ENCODE measurements around the gene CCN2.

Gene CCN2

GRCh38 chr6:131963063-131963462 is 11.9 kb upstream of the CCN2 start:
- ChIA-PET CTCF (no interaction called here), POLR2A (no interaction called here)
- Histone ChIP-seq H3K4me3 (ENCODE audit: control insufficient read depth in 1 of 7, extremely low read depth in 1 of 7, insufficient read depth in 4 of 7, low read depth in 2 of 7, low read length in 6 of 7) (no peak overlapping the region), H3K27ac (ENCODE audit: insufficient read depth in 1 of 2, low read depth in 1 of 2, low read length in 2 of 2, poor library complexity in 1 of 2, severe bottlenecking in 2 of 2) (no peak overlapping the region), H3K36me3 (ENCODE audit: control insufficient read depth in 4 of 4, insufficient read depth in 4 of 4, low read length in 3 of 4) (no peaks in the 10 kb centered on the region), H3K27me3 (replicated peaks in 2 of 5; ENCODE audit: control insufficient read depth in 4 of 5, insufficient read depth in 5 of 5, low read length in 4 of 5) (peaks cover 0 to 33% (median 4%) of the 10 kb centered on the region in 5 experiments), H3K9me3 (ENCODE audit: control extremely low read depth in 1 of 5, control insufficient read depth in 4 of 5, insufficient read depth in 2 of 5, low read depth in 1 of 5, low read length in 4 of 5) (no peaks in the 10 kb centered on the region), H3K4me1 (ENCODE audit: control extremely low read depth in 1 of 4, control insufficient read depth in 4 of 4, insufficient read depth in 4 of 4, low read length in 3 of 4) (no peaks in the 10 kb centered on the region)
- no peak for DNase-seq

DNA sequence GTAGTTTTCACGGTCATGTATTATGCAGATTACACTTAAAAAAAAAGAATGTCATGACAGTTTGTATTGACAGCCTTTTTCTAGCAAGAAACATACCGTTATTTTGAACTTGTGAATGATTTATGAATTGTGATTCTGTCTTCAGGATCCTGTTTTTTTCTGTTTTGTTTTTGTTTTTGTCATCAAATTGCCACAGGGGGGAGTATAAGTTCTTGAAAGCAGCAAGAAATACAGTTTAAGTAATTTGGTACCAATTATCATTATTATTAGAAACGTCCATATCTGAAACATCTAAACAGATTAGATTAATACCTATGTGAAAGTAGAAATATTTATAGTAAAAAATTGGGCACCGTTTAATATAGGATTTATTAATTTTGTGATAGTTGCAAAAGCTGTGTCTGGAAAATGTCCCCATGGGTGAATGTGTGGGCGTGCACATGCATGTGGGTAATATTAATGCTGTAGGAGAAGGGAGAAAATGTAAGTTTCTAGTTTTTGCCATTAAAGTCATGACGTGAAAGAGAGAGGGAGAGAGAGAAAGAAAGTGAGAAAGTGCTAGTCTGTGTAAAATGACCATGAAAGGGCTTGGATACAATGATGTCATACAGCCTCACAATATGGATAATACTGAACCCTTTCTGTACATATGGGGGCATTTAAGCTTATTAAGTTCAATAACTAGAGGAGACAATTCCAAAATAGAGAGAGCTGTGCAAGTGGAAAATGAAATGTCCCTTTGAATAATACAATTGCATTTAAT is 9.4 kb upstream of the CCN2 start:
- POLR2A ChIA-PET: no interaction called here

DNA sequence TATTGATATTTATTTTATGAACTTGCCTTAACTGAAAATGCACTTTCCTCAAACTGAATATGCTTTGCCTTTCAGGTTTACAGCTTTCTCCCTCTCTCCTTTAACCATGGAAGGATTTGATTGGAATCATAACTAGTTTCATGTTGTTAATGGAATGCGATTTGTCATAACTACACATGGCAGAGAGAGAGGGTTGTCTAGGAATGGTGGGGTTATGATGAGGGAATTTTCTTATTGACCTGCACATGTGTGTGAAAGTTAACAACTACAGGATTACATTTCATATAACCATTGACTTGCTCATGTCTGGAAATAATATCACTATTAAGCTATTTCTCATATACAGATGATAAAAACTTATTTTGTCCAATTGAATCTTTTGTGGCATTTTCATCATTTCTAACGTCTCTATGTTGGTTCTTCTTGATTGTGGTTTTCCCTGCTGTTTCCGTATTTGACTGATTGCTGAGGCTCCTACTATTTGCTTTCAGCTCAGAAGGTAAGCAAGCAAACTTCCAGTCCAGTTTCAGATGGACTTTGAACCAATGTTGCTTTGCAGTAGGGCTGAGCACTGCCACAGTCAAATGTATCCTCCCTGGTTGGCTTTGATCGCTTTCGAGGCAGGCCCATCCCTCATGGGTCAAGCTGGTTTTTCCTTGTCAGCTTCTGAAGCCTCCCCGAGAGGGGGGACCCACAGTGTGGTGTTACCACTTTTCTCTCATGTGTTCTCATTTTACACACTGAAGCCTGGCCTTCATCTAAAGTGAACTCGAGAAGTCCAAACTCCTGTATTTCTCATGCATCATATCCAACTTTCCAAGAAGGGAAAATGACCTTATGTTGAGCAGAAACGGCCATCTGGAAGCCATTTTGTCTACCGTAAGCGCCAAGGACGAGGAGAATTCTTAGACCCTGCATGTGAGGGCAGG is 7.6 kb upstream of the CCN2 start:
- Histone ChIP-seq H3K27me3 (replicated peaks in 2 of 5; ENCODE audit: control insufficient read depth in 4 of 5, insufficient read depth in 5 of 5, low read length in 4 of 5) (peaks cover 0 to 51% (median 8%) of the 10 kb centered on the region in 5 experiments), H3K27ac (ENCODE audit: insufficient read depth in 1 of 2, low read depth in 1 of 2, low read length in 2 of 2, poor library complexity in 1 of 2, severe bottlenecking in 2 of 2) (no peak overlapping the region), H3K4me3 (ENCODE audit: control insufficient read depth in 1 of 7, extremely low read depth in 1 of 7, insufficient read depth in 4 of 7, low read depth in 2 of 7, low read length in 6 of 7) (no peak overlapping the region), H3K9me3 (ENCODE audit: control extremely low read depth in 1 of 5, control insufficient read depth in 4 of 5, insufficient read depth in 2 of 5, low read depth in 1 of 5, low read length in 4 of 5) (no peaks in the 10 kb centered on the region), H3K4me1 (ENCODE audit: control extremely low read depth in 1 of 4, control insufficient read depth in 4 of 4, insufficient read depth in 4 of 4, low read length in 3 of 4) (no peaks in the 10 kb centered on the region), H3K36me3 (ENCODE audit: control insufficient read depth in 4 of 4, insufficient read depth in 4 of 4, low read length in 3 of 4) (no peaks in the 10 kb centered on the region)
- no peak for DNase-seq
- ChIA-PET CTCF (interaction anchor here (1.3 to 1.9 kb wide), 4 partner anchors 10 to 257 kb away, joined by 3 to 7 read pairs (median 5); no protein-coding TSS in a partner anchor), POLR2A (no interaction called here)
- 91% methylated on average over 10 of the region's 11 CpGs for WGBS (ENCODE audit: insufficient coverage)

More for the DNA sequence above, 9.4 kb upstream of the CCN2 start:
- H3K27me3 ChIP-seq (replicated peaks in 2 of 5; ENCODE audit: control insufficient read depth in 4 of 5, insufficient read depth in 5 of 5, low read length in 4 of 5): peaks cover 0 to 40% (median 4%) of the 10 kb centered on the region in 5 experiments
- no peaks in the 10 kb centered on the region for H3K36me3 ChIP-seq (ENCODE audit: control insufficient read depth in 4 of 4, insufficient read depth in 4 of 4, low read length in 3 of 4)
- H3K4me3 ChIP-seq (ENCODE audit: control insufficient read depth in 1 of 7, extremely low read depth in 1 of 7, insufficient read depth in 4 of 7, low read depth in 2 of 7, low read length in 6 of 7): no peak overlapping the region
- H3K4me1 ChIP-seq (ENCODE audit: control extremely low read depth in 1 of 4, control insufficient read depth in 4 of 4, insufficient read depth in 4 of 4, low read length in 3 of 4): no peaks in the 10 kb centered on the region
- 100% methylated on average over 1 of the region's 6 CpGs for WGBS (ENCODE audit: insufficient coverage)
- H3K27ac ChIP-seq (ENCODE audit: insufficient read depth in 1 of 2, low read depth in 1 of 2, low read length in 2 of 2, poor library complexity in 1 of 2, severe bottlenecking in 2 of 2): no peak overlapping the region
- CTCF ChIA-PET: interaction anchor here (1.4 kb wide), 1 partner anchor 46 kb away, joined by 3 read pairs; no protein-coding TSS in a partner anchor
- H3K9me3 ChIP-seq (ENCODE audit: control extremely low read depth in 1 of 5, control insufficient read depth in 4 of 5, insufficient read depth in 2 of 5, low read depth in 1 of 5, low read length in 4 of 5): no peaks in the 10 kb centered on the region
- DNase-seq: peak in 1 of 3 donors; percentile 5

DNA sequence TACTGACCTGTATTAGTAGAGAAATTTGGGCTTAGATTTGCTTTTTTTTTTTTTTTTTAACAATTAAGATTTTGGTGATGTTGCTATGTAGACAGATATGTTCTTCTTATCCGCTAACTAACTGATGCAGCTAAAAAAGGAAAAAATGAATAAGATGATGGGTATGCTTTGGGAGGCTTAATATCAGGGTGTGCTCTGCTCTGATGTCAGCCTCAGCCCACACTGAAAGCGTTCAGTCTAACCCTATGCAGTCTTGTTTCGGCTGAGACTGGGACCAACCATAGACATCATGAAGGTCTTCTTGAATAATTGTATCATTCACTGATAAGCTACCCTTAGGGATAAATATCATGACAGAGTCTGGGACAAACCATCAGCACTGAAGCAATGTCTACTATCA is 6.9 kb upstream of the CCN2 start:
- no peaks in the 10 kb centered on the region for H3K9me3 ChIP-seq (ENCODE audit: control extremely low read depth in 1 of 5, control insufficient read depth in 4 of 5, insufficient read depth in 2 of 5, low read depth in 1 of 5, low read length in 4 of 5)
- ChIA-PET POLR2A (no interaction called here), CTCF (interaction anchor here (1.9 kb wide), 1 partner anchor 9 kb away, joined by 7 read pairs; no protein-coding TSS in a partner anchor)
- H3K4me3 ChIP-seq (ENCODE audit: control insufficient read depth in 1 of 7, extremely low read depth in 1 of 7, insufficient read depth in 4 of 7, low read depth in 2 of 7, low read length in 6 of 7): no peak overlapping the region
- WGBS (ENCODE audit: insufficient coverage): 91% methylated on average over 2 of the region's 3 CpGs
- H3K27me3 ChIP-seq (replicated peaks in 2 of 5; ENCODE audit: control insufficient read depth in 4 of 5, insufficient read depth in 5 of 5, low read length in 4 of 5): peaks cover 0 to 51% (median 8%) of the 10 kb centered on the region in 5 experiments
- H3K36me3 ChIP-seq (ENCODE audit: control insufficient read depth in 4 of 4, insufficient read depth in 4 of 4, low read length in 3 of 4): no peaks in the 10 kb centered on the region
- no peak overlapping the region for H3K27ac ChIP-seq (ENCODE audit: insufficient read depth in 1 of 2, low read depth in 1 of 2, low read length in 2 of 2, poor library complexity in 1 of 2, severe bottlenecking in 2 of 2)
- DNase-seq: no peak
- H3K4me1 ChIP-seq (ENCODE audit: control extremely low read depth in 1 of 4, control insufficient read depth in 4 of 4, insufficient read depth in 4 of 4, low read length in 3 of 4): no peaks in the 10 kb centered on the region

DNA sequence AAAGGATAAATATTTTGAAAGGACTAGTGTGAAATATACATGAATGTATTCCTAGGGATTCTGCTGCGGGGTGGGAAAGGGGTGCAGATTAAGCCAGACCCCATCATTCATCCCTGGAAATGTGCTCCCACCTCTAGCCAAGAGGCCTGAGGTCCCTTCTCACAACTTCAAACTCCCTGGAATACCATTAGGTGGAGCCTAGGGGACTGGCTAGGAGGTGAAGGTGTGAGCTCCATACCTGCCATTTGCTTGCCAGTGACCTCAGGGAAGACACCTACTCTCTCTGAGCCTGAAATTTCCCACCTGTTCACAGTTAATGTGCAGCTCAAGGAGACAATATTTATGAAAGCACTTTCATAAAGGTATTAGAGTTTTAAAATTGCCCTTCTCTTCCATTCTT is 4.7 kb upstream of the CCN2 start:
- DNase-seq: no peak
- ChIA-PET CTCF (interaction anchor here (0.6 kb wide), 1 partner anchor 343 kb away, joined by 3 read pairs; no protein-coding TSS in a partner anchor), POLR2A (no interaction called here)
- Histone ChIP-seq H3K36me3 (ENCODE audit: control insufficient read depth in 4 of 4, insufficient read depth in 4 of 4, low read length in 3 of 4) (no peaks in the 10 kb centered on the region), H3K4me1 (ENCODE audit: control extremely low read depth in 1 of 4, control insufficient read depth in 4 of 4, insufficient read depth in 4 of 4, low read length in 3 of 4) (peaks cover 0 to 5% (median 5%) of the 10 kb centered on the region in 4 experiments), H3K27me3 (replicated peaks in 2 of 5; ENCODE audit: control insufficient read depth in 4 of 5, insufficient read depth in 5 of 5, low read length in 4 of 5) (peaks cover 5 to 63% (median 22%) of the 10 kb centered on the region in 5 experiments), H3K9me3 (ENCODE audit: control extremely low read depth in 1 of 5, control insufficient read depth in 4 of 5, insufficient read depth in 2 of 5, low read depth in 1 of 5, low read length in 4 of 5) (no peaks in the 10 kb centered on the region), H3K27ac (ENCODE audit: insufficient read depth in 1 of 2, low read depth in 1 of 2, low read length in 2 of 2, poor library complexity in 1 of 2, severe bottlenecking in 2 of 2) (no peak overlapping the region), H3K4me3 (ENCODE audit: control insufficient read depth in 1 of 7, extremely low read depth in 1 of 7, insufficient read depth in 4 of 7, low read depth in 2 of 7, low read length in 6 of 7) (no peak overlapping the region)
- WGBS (ENCODE audit: insufficient coverage): 100% methylated on average over 1 of the region's 1 CpG

DNA sequence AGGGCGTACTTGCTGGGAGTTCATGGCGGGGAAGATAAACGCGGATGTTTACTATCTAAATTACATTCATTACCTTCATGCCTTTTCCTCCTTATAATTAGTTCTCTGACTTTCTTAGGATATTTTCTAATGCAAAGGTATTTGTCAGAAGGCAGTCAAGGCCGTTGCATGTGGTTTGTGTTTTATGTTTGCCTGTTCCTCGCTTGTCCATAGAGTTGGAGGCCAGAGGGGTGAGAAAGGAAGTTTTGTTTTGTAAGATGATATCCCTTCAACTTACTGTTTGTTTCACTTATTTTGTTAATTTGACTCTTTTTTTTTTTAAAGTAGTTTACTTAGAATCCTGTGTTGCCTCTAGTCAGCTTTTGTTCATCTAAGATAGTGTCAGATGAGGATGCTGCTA is 4.0 kb upstream of the CCN2 start:
- H3K4me1 ChIP-seq (ENCODE audit: control extremely low read depth in 1 of 4, control insufficient read depth in 4 of 4, insufficient read depth in 4 of 4, low read length in 3 of 4): peaks cover 0 to 12% (median 10%) of the 10 kb centered on the region in 4 experiments
- no CpG with 5 or more reads among the region's 6 CpGs for whole genome bisulfite sequencing (ENCODE audit: insufficient coverage)
- H3K27me3 ChIP-seq (replicated peaks in 2 of 5; ENCODE audit: control insufficient read depth in 4 of 5, insufficient read depth in 5 of 5, low read length in 4 of 5): peaks cover 5 to 66% (median 22%) of the 10 kb centered on the region in 5 experiments
- H3K4me3 ChIP-seq (ENCODE audit: control insufficient read depth in 1 of 7, extremely low read depth in 1 of 7, insufficient read depth in 4 of 7, low read depth in 2 of 7, low read length in 6 of 7): no peak overlapping the region
- H3K36me3 ChIP-seq (ENCODE audit: control insufficient read depth in 4 of 4, insufficient read depth in 4 of 4, low read length in 3 of 4): no peaks in the 10 kb centered on the region
- POLR2A ChIA-PET: no interaction called here
- H3K9me3 ChIP-seq (ENCODE audit: control extremely low read depth in 1 of 5, control insufficient read depth in 4 of 5, insufficient read depth in 2 of 5, low read depth in 1 of 5, low read length in 4 of 5): no peaks in the 10 kb centered on the region
- no peak overlapping the region for H3K27ac ChIP-seq (ENCODE audit: insufficient read depth in 1 of 2, low read depth in 1 of 2, low read length in 2 of 2, poor library complexity in 1 of 2, severe bottlenecking in 2 of 2)
- CTCF ChIA-PET: interaction anchor here (0.6 kb wide), 1 partner anchor 343 kb away, joined by 3 read pairs; no protein-coding TSS in a partner anchor
- no peak for DNase-seq

GRCh38 chr6:131954775-131955107 is 3.6 kb upstream of the CCN2 start:
- POLR2A ChIA-PET: no interaction called here
- CTCF ChIA-PET: no interaction called here
- DNase-seq: no peak
- 95% methylated on average over 3 of the region's 7 CpGs for WGBS (ENCODE audit: insufficient coverage)
- H3K36me3 ChIP-seq (ENCODE audit: control insufficient read depth in 4 of 4, insufficient read depth in 4 of 4, low read length in 3 of 4): no peaks in the 10 kb centered on the region
- no peaks in the 10 kb centered on the region for H3K9me3 ChIP-seq (ENCODE audit: control extremely low read depth in 1 of 5, control insufficient read depth in 4 of 5, insufficient read depth in 2 of 5, low read depth in 1 of 5, low read length in 4 of 5)
- H3K4me1 ChIP-seq (ENCODE audit: control extremely low read depth in 1 of 4, control insufficient read depth in 4 of 4, insufficient read depth in 4 of 4, low read length in 3 of 4): peaks cover 0 to 17% (median 15%) of the 10 kb centered on the region in 4 experiments
- H3K27me3 ChIP-seq (replicated peaks in 2 of 5; ENCODE audit: control insufficient read depth in 4 of 5, insufficient read depth in 5 of 5, low read length in 4 of 5): peaks cover 6 to 70% (median 22%) of the 10 kb centered on the region in 5 experiments
- no peak overlapping the region for H3K4me3 ChIP-seq (ENCODE audit: control insufficient read depth in 1 of 7, extremely low read depth in 1 of 7, insufficient read depth in 4 of 7, low read depth in 2 of 7, low read length in 6 of 7)
- H3K27ac ChIP-seq (ENCODE audit: insufficient read depth in 1 of 2, low read depth in 1 of 2, low read length in 2 of 2, poor library complexity in 1 of 2, severe bottlenecking in 2 of 2): no peak overlapping the region

All from common myeloid progenitor, CD34-positive (primary cell).